ENCODE data around the gene KLF14.
"Not testable (repeated sequence)": the region's sequence is repeated elsewhere in the genome, so short reads cannot be mapped to it uniquely, and the experiment has no call there.

Gene KLF14

GRCh38 chr7:130712416-130712815 is 21.6 kb downstream of the KLF14 start:
- no peak for DNase-seq

GRCh38 chr7:130708766-130709165 is 25.2 kb downstream of the KLF14 start:
- no peak for DNase-seq

GRCh38 chr7:130708001-130708400 is 26.0 kb downstream of the KLF14 start:
- no peak for DNase-seq

GRCh38 chr7:130703851-130704250 is 30.2 kb downstream of the KLF14 start:
- DNase-seq, result no peak

GRCh38 chr7:130701650-130702049 is 32.4 kb downstream of the KLF14 start:
- DNase-seq, result no peak

GRCh38 chr7:130700760-130701159 is 33.2 kb downstream of the KLF14 start:
- no peak for DNase-seq

- no peak for DNase-seq
These were observed 34.3 kb downstream of the KLF14 start for GRCh38 chr7:130699686-130700085.

GRCh38 chr7:130697820-130698219 is 36.2 kb downstream of the KLF14 start:
- no peak for DNase-seq

- no peak for DNase-seq
These were observed 38.2 kb downstream of the KLF14 start for GRCh38 chr7:130695840-130696239.

- DNase-seq, result not testable (repeated sequence)
These were observed 41.6 kb downstream of the KLF14 start for GRCh38 chr7:130692396-130692795.

GRCh38 chr7:130689683-130690082 is 44.3 kb downstream of the KLF14 start:
- no peak for DNase-seq

- no peak for DNase-seq
These were observed 51.0 kb downstream of the KLF14 start for GRCh38 chr7:130683026-130683425.

All from NCI-H187 (cell line).